A172 (cell line): Measurements from ENCODE around the gene MRPL40. TPM values are rescaled to one million over a fixed set of nuclear protein-coding genes. Genes with fewer than 3 reads are reported as not detected.
"Not testable (repeated sequence)": the region's sequence is repeated elsewhere in the genome, so short reads cannot be mapped to it uniquely, and the experiment has no call there.

ENCODE experiments used
- DNase-seq: peaks from one replicate; pipeline ENCODE4 v3.0.0-alpha.2; 2015; ENCODE audit warnings: low spot score
- total RNA-seq: library from RNA; depleted of rRNA; stranded (reverse); fragments of >200 nt; shearing (Covaris generic); gene quantifications from 2 replicates; pipeline ENCODE4 v1.2.3, GENCODE V29; 2014

MRPL40 gene
- total RNA-seq, 1 experiment from 2014 or later, result 45.7 TPM

DNA sequence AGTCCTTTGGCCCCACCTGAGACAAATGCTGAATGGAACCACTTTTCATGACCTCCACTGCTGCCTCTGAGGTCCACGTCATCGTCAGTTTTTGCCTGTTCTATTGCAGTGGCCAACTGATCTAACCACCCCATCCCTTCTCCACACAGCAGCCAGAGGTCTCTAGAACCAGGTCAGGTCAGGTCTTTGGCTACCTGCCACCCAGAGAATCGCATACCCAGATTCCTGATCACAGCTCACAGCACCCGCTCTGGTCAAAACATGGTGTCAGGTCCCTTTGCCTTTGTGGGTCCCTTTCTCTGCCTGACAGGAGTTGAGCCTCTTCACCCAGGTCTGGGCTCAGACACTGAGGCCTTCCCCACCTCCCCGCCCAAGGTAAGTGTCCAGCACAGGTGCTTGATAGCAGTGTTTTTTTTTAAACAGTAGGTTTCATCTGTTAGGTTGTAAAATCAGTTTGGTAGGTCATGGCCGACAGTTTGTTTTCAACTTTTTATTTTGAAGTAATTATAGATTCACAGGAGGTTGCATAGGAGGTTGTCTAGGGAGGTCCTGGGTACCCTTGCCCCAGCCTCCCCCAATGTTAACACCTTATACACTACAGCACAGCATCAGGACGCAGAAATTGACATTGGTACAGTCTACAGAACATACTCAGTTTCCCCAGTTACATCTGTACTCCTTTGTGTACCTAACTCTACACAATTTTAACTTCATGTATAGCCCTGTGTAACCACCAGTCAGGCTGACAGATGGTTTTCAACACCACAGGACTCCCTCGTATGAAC, 8.3 kb downstream of the MRPL40 start:
- no peak for DNase-seq

DNA sequence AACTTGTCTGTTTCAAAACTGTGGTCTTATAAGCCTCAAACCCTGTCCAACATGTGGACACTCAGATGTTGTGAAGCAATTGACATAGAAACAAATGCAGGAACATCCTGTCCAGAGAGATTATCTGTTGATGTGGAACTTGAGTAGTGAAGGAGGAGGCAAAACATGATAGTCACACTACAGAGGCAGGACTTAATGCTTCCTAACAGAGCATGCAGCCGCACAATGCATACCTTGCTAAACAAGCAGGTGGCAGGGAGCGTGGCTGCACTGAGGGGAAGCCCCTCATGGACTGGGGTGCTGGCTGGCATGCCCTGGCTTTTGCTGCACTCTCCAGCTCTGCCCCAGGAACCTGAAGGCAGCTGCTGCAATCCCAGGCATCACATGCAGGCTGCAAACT, 9.8 kb downstream of the MRPL40 start:
- DNase-seq, result no peak

DNA sequence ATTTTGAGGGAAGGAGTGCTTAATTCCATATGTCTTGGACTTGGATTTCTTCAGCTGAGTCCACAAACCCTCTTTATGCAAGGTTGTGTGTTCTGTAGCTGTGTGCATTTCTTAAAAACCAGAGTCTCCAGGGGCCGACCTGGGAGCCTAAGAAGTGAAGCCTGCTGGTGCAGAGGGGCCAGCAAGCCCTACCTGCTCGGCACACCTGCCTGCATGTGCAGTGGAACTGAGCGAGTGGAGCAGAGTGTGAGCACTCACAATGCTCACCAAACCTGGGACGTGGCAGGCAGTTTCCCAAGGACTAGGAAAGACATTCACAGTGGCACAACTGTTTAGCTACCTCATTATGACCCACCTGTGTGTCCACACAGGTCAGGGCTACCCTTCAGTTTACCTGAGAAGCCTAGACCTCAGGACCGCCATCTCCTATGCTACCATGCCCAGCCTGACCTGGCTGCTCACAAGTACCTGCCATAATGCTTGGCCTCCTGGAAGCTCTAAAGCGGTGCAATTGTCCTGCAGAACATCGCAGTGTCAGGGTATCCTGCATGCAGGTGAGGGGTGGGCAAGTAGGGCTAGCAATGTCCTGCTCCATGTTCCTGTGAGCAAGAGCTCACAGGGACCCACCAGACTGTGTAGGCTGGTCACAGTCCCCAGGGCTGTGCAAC, 11.3 kb downstream of the MRPL40 start:
- DNase-seq, result no peak

DNA sequence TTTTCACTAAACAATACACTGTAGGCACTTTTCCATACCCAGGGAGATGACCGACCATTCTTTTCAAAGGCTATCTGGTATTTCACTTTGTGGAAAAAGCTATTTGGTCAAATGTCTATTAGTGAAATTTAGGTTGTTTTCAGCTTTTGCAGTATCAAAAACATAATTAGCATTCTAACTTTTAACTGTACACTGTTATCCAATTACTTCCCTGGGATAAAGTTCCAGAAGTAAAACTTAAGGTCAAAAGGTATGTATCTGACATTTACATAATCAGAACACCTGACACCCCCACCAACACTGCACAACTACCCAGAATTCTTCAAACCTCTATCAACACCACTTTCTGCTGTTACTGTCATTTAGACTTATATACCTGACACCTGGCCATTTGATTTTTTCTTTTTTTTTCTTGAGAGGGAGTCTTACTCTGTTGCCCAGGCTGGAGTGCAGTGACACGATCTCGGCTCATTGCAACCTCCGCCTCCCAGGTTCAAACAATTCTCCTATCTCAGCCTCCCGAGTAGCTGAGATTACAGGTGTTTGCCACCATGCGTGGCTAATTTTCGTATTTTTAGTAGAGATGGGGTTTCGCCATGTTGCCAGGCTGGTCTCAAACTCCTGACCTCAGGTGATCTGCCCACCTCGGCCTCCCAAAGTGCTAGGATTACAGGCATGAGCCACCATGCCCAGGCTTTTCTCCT, 13.1 kb downstream of the MRPL40 start:
- DNase-seq, result not testable (repeated sequence)

DNA sequence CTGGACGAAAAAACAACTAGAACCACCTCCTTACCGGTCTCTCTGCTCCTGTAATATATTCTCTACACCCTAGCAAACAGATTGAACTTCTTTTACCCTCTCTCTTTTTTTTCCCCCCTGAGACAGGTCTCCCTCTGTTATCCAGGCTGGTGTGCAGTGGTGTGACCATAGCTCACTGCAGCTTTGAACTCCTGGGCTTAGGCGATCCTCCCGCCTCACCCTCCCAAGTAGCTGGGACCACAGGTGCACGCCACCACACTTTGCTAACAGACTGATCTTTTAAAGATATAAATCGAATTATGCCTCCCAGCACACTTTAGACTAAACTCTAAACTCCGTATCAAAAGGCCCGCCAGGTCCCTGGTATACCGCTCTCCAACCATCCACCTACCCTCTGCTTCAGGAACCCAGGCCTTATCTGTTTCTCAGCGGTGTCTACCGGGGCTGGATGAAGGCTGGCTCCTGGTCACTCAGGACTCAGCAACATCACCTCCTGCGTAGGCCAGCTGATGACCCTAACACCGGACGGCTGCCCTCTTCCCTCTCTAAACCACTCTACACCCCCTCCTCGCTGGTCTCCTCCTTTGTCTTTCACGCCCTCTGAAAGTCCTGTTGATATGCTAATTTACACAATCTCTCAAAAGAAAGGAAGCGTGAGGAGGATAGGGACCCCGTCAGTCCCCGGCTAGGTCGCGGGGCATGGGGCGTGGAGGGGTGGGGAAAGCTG, 14.4 kb downstream of the MRPL40 start:
- no peak for DNase-seq

DNA sequence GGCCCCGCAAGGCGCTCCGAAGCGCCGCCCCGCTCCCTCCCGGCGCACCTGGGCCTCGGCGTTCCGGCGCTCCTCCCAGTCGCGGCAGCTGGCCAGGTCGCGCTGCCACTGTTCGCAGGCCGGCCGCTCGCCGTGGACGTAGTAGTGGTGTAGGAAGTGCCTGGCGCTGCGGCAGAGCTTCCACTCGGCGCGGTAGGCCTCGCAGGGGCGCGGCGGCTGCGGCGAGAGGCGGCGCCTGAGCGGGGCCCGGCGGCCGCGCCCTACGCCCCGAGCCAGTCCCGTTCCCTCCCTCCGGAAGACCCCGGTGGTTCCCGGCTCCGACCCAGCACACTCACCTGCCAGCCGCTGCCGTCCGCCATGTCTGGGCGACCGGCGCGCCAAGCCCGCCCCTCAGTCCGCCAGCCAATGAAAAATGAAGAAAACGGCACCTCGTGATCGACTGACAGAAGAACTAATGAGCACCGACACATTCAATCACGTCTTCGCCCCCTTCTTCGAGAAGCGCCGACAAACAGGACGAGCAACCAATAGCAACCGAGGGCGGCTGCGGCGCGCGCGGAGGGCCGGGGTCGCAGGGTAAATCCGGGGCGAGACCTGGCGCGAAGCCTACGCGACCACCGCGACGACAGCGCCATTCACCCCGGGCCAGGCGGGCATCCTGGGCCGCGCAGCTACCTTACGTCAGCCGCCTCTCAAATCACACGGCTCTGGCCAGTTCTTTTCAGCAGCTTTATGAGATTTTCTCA, 15.2 kb downstream of the MRPL40 start, which contains the start of gene C22orf39:
TSS of gene C22orf39 (minus strand) at position 382 of the 746 bp plus-strand sequence. CDS start at position 359, 23 bp downstream.
- DNase-seq, result peak; percentile 77

DNA sequence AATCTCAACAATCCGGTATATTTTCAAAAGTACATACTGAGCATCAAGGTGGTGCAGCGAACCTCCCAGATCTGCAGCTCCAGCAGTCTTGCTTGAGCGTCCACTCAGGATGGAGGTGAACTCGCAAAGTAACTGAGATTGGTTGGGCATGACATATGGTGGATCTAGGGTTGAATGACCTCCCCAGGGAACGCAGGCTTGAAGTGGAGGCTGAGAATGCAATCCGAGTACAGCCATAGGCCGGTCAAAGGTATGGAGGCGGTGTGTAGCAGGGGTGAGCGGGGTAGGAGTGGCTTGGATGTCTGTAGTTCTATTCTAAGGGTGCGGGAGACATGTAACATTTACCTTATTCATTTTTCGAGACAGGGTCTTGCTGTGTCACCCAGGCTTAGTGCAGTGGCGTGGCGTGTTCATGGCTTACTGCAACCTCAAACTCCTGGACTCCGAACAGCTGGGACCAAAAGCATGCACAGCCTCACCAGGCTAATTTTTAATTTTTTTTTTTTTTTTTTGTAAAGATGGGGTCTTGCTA, 15.8 kb downstream of the MRPL40 start:
- DNase-seq, result peak; percentile 41

DNA sequence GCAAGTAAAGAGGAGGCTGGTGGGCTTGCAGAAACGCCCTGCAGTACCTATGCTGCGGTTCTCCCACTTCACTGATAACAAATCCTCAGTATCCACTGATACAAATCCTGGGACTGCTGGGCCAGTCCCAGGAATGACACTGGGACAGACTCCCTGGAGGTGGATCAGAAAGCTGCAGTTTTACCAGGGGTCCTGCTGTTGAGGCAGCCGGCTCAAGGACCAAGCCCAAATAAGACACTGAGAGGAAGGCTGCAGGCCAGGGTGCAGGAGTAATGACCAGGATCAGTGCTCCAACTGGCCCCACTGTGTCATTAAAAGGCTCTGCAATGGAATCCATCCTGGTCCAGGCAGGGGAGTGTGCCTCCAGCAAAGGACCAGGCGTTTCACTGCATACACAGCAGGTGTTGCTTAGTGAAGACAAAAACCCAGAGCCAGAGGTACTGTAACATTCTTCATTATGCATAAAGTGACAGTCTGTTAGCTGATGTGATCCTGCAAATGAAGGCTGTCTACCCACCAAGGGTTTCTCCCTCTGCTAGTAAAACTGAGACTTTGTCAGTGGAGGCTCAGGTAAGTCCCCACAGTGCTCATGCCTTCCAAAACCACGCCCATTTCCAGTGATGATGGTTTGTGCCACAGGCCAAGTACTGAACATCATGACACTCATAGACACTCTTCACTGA, 16.5 kb downstream of the MRPL40 start:
- DNase-seq, result no peak

DNA sequence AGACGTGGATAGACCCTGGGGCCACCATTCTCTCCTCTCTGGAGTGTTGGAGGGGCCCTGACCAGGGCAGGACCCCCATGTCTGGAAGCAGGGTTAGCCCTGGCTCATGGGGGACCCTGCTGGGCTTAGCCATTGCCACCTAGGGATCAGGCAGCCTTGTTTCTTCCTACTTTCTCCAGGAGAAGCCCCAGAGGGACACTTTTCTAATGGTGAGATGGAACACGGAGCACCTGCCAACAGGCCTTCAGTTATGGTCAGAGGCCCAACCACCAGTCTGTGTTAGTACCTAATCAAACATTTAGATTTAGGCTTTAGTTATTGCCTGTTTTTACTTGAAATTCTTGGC, 17.1 kb downstream of the MRPL40 start:
- no peak for DNase-seq

DNA sequence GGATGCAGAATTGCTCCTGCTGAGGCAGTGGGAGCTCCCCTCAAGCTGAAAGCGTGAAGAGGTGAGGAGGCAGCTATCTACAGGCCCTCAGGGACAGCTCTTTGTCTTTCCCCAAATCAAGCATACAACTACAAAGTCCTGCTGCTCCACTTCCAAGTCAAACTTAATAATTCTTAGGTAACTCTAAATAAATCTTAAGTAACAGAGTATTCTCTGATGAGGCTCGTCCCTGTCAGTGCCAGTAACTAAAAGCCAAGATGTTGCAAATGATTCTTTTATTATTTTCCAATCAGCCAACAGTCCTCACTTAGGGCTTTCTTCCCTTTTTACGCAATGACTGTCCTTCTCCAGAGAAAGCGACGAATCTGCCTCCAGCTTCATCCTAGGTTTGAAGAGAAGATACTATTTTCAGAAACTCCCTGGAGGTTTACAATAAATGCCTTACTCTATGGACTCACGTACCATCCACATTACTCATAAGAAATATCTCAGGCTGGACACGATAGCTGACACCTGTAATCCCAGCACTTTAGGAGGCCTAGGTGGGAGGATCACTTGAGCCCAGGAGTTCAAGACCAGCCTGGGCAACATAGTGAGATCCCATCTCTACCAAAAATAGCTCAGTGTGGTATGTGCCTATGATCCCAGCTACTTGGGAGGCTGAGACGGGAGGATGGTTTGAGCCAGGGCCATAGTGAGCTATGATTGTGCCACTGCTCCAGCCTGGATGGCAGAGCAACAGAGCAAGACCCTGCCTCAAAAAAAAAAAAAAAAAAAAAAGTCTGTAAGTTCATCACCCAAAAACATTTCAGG, 18.2 kb downstream of the MRPL40 start:
- no peak for DNase-seq

DNA sequence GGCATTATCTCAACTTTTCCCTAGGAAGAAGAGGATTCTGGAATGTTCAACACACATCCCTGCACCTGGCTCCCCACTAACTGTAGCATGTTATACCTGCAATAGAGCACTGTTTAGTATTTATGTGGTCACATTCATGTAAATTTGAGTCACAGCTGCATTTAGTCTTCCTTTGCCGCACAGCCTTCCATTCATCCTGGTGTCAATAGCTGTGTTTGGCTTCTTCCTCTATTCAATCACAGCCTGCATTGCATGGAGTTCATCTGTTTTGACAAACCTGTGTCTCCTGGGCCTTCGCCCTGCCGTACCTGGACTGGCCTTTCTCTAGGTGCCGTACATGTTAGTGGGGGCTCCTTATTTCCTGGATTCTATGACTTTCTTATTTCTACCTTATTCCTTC, 19.2 kb downstream of the MRPL40 start:
- DNase-seq, result no peak

DNA sequence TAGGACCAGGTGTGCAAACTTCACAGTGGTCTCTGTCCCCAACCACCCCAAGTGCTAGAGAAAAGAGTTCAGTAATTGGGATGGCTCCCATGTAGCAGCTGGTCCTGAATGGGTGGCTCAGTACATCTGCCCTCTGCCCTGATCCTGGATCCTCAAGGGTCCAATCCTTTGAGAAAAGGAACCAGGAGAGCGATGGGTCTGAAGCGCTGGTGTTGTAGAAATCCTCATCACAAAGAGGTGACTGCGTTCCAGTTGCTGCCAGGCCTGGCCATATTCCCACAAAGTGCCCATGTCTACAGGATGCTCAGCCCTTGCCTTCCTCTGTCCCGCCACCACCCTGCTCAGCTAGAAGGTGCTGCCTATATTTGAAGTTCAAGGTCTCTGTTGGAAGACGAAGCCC, 21.4 kb downstream of the MRPL40 start:
- no peak for DNase-seq

DNA sequence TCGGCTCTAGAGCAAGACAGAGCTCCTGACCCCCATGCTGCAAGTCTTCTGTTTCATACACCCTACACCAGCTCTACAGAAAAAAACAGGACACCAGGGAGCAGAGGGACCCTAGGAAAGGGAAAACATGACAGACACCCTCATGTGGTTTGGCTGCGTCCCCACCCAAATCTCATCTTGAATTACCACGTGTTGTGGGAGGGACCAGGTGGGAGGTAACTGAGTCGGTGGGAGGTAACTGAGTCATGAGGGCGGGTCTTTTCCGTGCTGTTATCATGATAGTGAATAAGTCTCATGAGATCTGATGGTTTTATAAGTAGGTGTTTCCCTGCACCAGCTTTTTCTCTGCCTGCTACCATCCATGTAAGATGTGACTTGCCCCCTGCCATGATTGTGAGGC, 21.8 kb downstream of the MRPL40 start:
- DNase-seq, result no peak

DNA sequence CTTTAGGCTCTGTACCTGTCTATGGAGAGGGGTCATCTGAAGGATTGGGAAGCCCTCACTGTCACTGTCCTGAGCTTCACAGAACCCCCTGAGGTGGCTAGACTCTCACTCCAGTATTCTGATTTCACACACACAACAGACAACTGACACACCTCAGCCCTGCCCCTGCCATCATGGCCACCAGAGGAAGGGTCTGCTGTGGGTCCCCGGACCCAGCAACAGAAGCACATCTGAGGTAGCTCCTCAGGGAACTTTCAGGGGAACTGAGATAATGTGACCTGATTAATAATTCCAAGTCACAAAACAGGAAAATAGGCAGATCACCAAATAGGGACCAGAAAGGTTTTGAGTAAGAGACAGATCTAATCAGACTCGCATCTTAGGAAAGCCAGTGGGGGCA, 22.7 kb downstream of the MRPL40 start:
- DNase-seq, result no peak

DNA sequence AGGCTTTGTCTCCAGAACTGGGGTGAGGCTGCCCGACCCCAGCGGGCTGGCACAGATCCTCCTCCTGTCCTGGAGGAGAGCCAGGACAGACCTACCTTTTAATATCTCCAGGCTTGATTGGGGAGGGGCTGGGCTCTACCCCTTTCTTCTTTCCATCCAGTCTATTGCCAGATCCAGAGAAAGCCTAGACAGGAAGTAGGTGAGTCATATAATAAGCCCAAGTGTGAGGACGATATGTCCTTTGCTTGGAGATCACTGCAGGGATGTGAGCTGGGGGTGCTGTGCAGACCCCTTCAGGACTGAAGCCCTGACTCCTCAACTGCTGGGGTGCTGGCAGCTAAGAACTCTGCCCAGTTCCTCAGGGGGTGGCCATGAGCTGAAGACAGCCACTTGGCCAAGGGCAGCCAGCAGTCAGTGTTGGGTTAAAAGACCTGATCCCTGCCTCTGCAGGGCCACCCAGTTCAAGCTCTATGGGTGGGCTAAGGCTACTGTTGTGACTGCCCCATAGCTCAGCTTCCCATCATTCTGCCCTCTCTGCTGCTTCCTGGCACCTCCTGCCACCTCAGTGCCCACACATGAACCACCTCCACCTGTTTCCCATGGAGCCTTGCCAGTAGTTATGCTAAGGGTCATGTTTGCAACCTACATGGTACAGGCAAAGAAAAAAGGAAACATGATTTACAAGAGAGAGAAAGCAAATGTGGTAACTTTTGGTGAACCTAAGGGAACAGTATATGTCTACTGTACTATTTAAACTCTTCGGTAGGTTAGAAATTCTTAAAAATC, 23.4 kb downstream of the MRPL40 start:
- no peak for DNase-seq

DNA sequence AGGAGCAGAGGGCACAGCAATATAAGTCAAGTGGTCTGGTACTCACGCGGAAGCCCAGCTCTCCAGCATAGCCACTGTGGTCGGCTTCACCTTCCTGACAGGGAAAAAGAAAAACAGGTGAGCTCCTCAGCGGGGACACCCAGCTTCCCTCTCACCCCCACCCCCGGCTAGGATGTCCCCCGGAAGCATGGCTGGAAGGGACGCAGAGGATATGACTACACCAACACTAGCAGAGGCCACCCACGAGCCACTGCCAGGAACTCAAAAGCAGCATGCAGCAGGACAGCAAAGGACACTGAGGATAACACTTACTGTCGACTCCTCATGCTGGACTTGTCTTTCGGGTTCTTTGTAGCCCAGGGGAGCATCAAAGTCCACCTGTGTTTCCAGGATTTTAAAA, 24.2 kb downstream of the MRPL40 start:
- no peak for DNase-seq

DNA sequence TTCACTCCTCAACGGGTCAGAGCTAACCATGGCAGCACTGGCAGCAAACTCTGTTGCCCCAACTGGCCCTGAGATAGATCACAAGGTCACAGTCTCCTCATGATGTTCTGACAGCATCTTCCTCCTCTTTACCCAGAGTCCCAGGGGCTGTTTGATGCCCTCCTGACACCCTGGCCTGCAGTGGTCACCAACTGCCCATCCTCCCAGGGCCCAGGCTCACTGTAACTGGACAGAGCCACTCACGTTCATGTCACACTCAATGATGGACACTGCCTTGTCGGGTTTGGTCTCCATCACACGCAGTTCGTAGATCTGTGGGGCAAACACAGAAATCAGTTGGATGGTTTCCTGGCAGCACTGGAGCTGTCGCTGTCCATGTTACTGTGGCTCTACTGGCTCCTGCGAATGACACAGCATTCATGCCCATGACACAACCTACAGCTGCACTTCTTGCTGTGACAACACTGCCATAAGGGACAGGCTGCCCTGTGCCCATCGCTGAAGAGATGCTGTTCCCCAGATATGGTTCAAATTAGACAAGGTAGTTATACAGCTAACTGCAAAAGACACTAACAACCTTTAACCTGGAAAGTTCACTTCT, 25.6 kb downstream of the MRPL40 start:
- DNase-seq, result no peak

DNA sequence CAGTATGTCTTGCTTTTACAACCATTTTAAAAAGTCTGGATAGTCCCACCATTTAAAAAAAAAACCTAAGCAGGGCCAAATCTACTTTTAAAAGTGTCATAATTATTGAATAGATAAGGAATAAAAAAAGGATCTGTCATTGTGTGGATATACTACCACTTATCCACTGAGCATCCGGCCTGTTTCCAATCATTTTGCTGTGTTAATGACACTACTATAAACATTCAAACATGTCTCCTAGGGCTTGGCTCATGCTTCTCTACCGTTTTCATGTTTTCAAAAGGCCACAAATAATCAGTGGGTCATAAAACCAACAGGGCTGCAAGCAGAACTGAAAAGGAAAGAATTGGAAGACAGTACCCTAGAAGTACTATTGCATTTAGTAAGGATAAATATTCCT, 27.7 kb downstream of the MRPL40 start:
- no peak for DNase-seq
